Measurements from ENCODE around the gene CCDC134. TPM values are rescaled to one million over a fixed set of nuclear protein-coding genes. Genes with fewer than 3 reads are reported as not detected.

CCDC134 gene
- total and polyA plus RNA-seq, 2 of the 13 experiments (the other 11 are each of a cell fraction or from before 2014, with no cell fraction given) = 4.8 to 17.4 TPM

GRCh38 chr22:41840216-41840615 is 39.7 kb downstream of the CCDC134 start:
- Histone ChIP-seq H3K4me3 (replicated peaks in 1 of 3; ENCODE audit: insufficient read depth in 1 of 3, low read depth in 2 of 3, low read length in 3 of 3) (no peak overlapping the region), H3K79me2 (ENCODE audit: insufficient read depth, low read length) (peaks cover 96% of the 10 kb centered on the region), H3K27me3 (ENCODE audit: control insufficient read depth in 1 of 2, insufficient read depth in 2 of 2, low read length in 2 of 2) (no peaks in the 10 kb centered on the region), H2AFZ (ENCODE audit: low read length) (no peak overlapping the region), H3K9ac (ENCODE audit: insufficient read depth, low read depth, low read length) (no peak overlapping the region), H3K4me2 (ENCODE audit: low read depth, low read length) (peak overlapping the region; percentile 30; the same call in 1 of the 2 replicates), H3K36me3 (replicated peaks in 1 of 2; ENCODE audit: control insufficient read depth in 1 of 2, insufficient read depth in 2 of 2, low read length in 2 of 2) (peaks cover 10 to 46% of the 10 kb centered on the region in 2 experiments), H3K4me1 (ENCODE audit: insufficient read depth, low read length) (peaks cover 97% of the 10 kb centered on the region), H4K20me1 (ENCODE audit: insufficient read depth, low read length) (peaks cover 57% of the 10 kb centered on the region), H3K9me3 (ENCODE audit: low read length) (no peaks in the 10 kb centered on the region), H3K27ac (ENCODE audit: extremely low read length, insufficient read depth, low read length) (peak overlapping the region; percentile 8)
- 98% methylated on average over 5 of the region's 5 CpGs for WGBS (ENCODE audit: low lambda C conversion rate)
- BruUV-seq (replicated peaks) = no TSS peak
- no peak for ATAC-seq
- intact Hi-C loops (cut with micrococcal nuclease; ENCODE audit: unreplicated experiment) (no loop called here), in situ Hi-C loops (cut with HindIII; ENCODE audit: extremely low pct_ligation_motif_present, low pct_unique_long_range_greater_than_20kb) (no loop called here)
- POLR2A ChIA-PET = interaction anchor here (1.4 kb wide), 1 partner anchor 40 kb away, joined by 7 read pairs; the partner anchor contains the start of gene CCDC134
- no peak for FAIRE-seq
- DNase-seq (ENCODE audit: low spot score) = no peak
- CTCF ChIA-PET (ENCODE audit: low intra/inter-chr PET ratio, low total read pairs) = no interaction called here
- TF ChIP-seq ZNF800 (CRISPR knock-in tag; IDR thresholded peaks at IDR 0.05) (no peak), DMTF1 (CRISPR knock-in tag; IDR thresholded peaks at IDR 0.05) (no peak), ELF3 (CRISPR knock-in tag; IDR thresholded peaks at IDR 0.05) (no peak), ZBTB43 (CRISPR knock-in tag; conservative IDR thresholded peaks at IDR 0.05) (no peak), USF2 (IDR thresholded peaks at IDR 0.05; ENCODE audit: low read depth, low read length) (no peak), USF2 (CRISPR knock-in tag; IDR thresholded peaks at IDR 0.05; ENCODE audit: borderline replicate concordance) (no peak), ZSCAN9 (CRISPR knock-in tag; IDR thresholded peaks at IDR 0.05; ENCODE audit: borderline replicate concordance) (no peak), ZNF10 (CRISPR knock-in tag; IDR thresholded peaks at IDR 0.05; ENCODE audit: borderline replicate concordance, low read depth) (no peak), E2F5 (CRISPR knock-in tag; conservative IDR thresholded peaks at IDR 0.05) (no peak), THAP9 (CRISPR knock-in tag; IDR thresholded peaks at IDR 0.05; ENCODE audit: borderline replicate concordance) (no peak), TMF1 (CRISPR knock-in tag; IDR thresholded peaks at IDR 0.05; ENCODE audit: low read depth) (no peak), ELF4 (CRISPR knock-in tag; IDR thresholded peaks at IDR 0.05; ENCODE audit: borderline replicate concordance) (no peak)
